ENCODE results near the gene FFAR1.
A peak's percentile ranks its signal among the peaks of the same experiment; 100 is the strongest.

FFAR1 gene

DNA sequence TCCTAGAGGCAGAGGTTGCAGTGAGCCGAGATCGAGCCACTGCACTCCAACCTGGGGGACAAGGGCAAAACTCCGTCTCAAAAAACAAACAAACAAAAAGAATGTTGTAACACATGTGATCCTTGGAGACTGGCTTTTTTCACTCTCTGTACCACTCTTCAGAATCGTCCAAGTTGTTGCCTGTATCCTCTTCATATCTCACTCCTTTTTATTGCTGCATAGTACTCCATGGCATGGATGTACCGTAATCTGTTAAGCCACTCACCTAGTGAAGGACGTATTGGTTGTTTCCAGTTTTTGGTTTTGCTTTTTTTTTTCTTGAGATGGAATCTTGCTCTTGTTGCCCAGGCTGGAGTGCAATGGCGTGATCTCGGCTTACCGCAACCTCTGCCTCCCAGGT is 25.7 kb upstream of the FFAR1 start:
- no peaks in the 10 kb centered on the region for H3K9me3 Mint-ChIP-seq
- H3K4me1 Mint-ChIP-seq: peaks cover 64% of the 10 kb centered on the region
- ATAC-seq (ENCODE audit: low read depth) (no peak), DNase-seq (ENCODE audit: low spot score in 2 of 2) (no peak)
- H3K4me3 Mint-ChIP-seq: no peak overlapping the region
- H3K27me3 Mint-ChIP-seq: no peaks in the 10 kb centered on the region
- H3K36me3 Mint-ChIP-seq: peaks cover 2% of the 10 kb centered on the region
- peak overlapping the region; percentile 93 for H3K27ac Mint-ChIP-seq

DNA sequence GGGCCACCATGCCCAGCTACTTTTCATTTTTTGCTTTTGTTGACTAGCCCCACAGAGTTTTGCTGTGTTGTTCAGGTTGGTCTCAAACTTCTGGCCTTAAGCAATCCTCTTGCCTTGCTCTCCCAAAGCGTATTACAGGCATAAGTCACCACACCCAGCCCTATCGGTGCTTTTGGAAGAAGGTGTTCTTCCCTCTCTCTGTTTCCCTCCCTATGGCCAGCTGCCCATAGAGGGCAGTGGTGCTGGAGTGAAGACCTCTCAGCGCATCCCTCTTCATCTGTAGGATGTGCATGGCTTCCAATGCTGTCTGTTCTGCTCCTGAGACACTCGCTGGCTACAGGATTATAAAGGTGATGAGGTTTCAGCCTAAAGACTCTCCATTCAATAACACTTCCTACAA is 20.1 kb upstream of the FFAR1 start:
- ATAC-seq (ENCODE audit: low read depth) (no peak), DNase-seq (ENCODE audit: low spot score in 2 of 2) (no peak)
- H3K27me3 Mint-ChIP-seq: no peaks in the 10 kb centered on the region
- no peak overlapping the region for H3K4me3 Mint-ChIP-seq
- H3K27ac Mint-ChIP-seq: no peak overlapping the region
- peaks cover 12% of the 10 kb centered on the region for H3K36me3 Mint-ChIP-seq
- no peaks in the 10 kb centered on the region for H3K9me3 Mint-ChIP-seq
- peaks cover 48% of the 10 kb centered on the region for H3K4me1 Mint-ChIP-seq

DNA sequence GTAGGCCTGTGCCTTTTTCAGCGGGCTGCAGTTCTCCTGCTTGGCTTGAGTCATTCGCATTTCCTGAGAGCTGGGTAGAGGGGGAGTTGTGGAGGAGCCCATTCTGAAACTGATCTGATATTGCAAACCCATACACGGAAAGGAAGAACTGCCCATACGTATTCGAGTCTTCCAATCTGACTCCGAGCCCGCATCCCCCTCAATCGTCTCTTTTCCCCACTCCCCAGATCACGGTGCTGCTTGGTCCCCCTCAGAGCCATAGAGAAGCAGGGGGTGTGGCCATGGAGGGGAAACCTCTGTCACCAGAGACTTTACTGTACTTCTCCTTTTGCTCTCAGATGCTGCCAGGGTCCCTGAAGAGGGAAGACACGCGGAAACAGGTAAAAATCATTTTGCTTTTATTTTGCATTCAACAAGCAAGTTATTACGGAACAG is 18.8 kb upstream of the FFAR1 start, which contains the start of gene CD22:
Gene CD22, plus strand, starts transcription at position 337 of the 435 bp plus-strand sequence. CDS start 2,854 bp downstream, outside the sequence.
- H3K27ac Mint-ChIP-seq: peak within 1 kb of the TSS; percentile 91
- H3K4me3 Mint-ChIP-seq: peak within 1 kb of the TSS; percentile 99
- no peaks in the 10 kb centered on the region for H3K9me3 Mint-ChIP-seq
- DNase-seq (ENCODE audit: low spot score in 2 of 2) (peak; percentile 68 to 78), ATAC-seq (ENCODE audit: low read depth) (peak; percentile 64)
- peaks cover 20% of the 10 kb centered on the region for H3K36me3 Mint-ChIP-seq
- no peaks in the 10 kb centered on the region for H3K27me3 Mint-ChIP-seq
- H3K4me1 Mint-ChIP-seq: peaks cover 53% of the 10 kb centered on the region

- Mint-ChIP-seq H3K4me1 (peaks cover 53% of the 10 kb centered on the region), H3K27me3 (no peaks in the 10 kb centered on the region), H3K9me3 (no peaks in the 10 kb centered on the region), H3K4me3 (peak overlapping the region; percentile 99), H3K27ac (peak overlapping the region; percentile 91), H3K36me3 (peaks cover 23% of the 10 kb centered on the region)
- DNase-seq (ENCODE audit: low spot score in 2 of 2) (no peak), ATAC-seq (ENCODE audit: low read depth) (peak; percentile 6)
Observed at GRCh38 chr19:35329323-35329722, 18.4 kb upstream of the FFAR1 start.

DNA sequence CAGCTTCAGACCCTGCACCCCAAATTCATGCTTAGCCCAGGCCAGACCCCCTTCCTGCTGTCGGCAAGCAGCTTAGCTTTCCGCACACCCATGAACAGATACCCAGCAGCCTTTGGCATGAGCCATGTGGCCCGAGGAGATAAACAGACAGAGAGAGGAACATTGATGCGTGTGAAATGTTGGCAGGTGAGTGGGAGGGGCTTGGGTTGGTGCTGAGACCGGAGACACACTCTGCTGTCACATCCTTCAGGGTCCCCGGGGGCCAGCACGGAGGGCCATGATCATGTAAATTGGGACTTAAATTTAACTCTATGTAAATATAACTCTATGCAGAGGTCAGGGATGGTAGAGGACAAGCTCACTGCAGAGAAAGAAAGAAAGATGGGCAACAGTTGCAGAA is 17.2 kb upstream of the FFAR1 start:
- peak; percentile 74 to 89 for DNase-seq (ENCODE audit: low spot score in 2 of 2)
- Mint-ChIP-seq H3K36me3 (peaks cover 26% of the 10 kb centered on the region), H3K27me3 (no peaks in the 10 kb centered on the region), H3K27ac (peak overlapping the region; percentile 91), H3K9me3 (no peaks in the 10 kb centered on the region), H3K4me3 (peak overlapping the region; percentile 99), H3K4me1 (peaks cover 51% of the 10 kb centered on the region)
- peak; percentile 87 for ATAC-seq (ENCODE audit: low read depth)

DNA sequence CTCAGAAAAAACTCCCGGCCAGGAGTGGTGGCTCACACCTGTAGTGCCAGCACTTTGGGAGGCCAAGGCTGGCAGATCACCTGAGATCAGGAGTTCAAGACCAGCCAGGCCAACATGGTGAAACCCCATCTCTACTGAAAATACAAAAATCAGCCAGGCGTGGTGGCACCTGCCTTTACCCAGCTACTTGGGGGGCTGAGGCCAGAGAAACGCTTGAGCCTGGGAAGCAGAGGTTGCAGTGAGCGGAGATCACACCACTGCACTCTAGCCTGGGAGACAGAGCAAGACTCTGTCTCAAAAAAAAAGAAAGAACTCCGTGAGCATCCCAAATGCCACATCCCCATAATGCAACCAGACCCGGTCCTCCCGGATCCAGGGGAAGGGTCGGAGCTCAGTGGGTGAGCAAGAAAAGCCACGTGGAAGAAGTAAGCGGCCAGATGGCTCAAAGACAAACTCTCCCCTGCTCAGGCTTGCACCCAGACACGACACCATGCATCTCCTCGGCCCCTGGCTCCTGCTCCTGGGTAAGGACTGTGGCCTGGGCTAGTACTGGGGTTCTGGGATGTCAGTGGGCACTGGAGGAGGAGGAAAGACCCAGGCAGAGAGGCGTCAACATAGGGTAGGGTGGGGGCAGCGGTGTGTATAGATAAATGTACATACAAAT is 16.0 kb upstream of the FFAR1 start:
- DNase-seq (ENCODE audit: low spot score in 2 of 2) (no peak), ATAC-seq (ENCODE audit: low read depth) (no peak)
- Mint-ChIP-seq H3K4me1 (peaks cover 54% of the 10 kb centered on the region), H3K27me3 (no peaks in the 10 kb centered on the region), H3K27ac (peak overlapping the region; percentile 91), H3K4me3 (peak overlapping the region; percentile 99), H3K36me3 (peaks cover 31% of the 10 kb centered on the region), H3K9me3 (no peaks in the 10 kb centered on the region)

DNA sequence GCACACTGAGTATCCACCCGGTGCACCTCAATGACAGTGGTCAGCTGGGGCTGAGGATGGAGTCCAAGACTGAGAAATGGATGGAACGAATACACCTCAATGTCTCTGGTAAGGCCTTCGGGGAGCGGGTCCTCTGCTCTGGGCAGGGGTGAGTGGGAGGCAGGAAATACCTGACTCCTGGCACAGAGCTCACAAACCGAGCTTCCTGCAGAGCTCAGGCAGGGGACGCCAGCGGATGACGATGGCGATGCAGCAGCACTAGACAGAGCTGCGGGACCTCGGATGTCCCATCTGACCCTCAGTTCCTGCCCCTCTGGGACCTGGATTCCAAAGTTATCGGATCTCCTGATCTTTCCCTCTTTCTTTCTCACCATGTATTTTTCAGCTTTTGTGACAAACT is 14.9 kb upstream of the FFAR1 start:
- Mint-ChIP-seq H3K36me3 (peaks cover 40% of the 10 kb centered on the region), H3K27ac (peak overlapping the region; percentile 91), H3K4me1 (peaks cover 61% of the 10 kb centered on the region), H3K4me3 (peak overlapping the region; percentile 99), H3K27me3 (no peaks in the 10 kb centered on the region), H3K9me3 (no peaks in the 10 kb centered on the region)
- DNase-seq (ENCODE audit: low spot score in 2 of 2) (no peak), ATAC-seq (ENCODE audit: low read depth) (no peak)

GRCh38 chr19:35334144-35334753 is 13.5 kb upstream of the FFAR1 start:
- DNase-seq (ENCODE audit: low spot score in 2 of 2) (no peak), ATAC-seq (ENCODE audit: low read depth) (no peak)
- Mint-ChIP-seq H3K36me3 (peaks cover 40% of the 10 kb centered on the region), H3K4me1 (peaks cover 57% of the 10 kb centered on the region), H3K4me3 (peak overlapping the region; percentile 99), H3K9me3 (no peaks in the 10 kb centered on the region), H3K27ac (peak overlapping the region; percentile 91), H3K27me3 (no peaks in the 10 kb centered on the region)

DNA sequence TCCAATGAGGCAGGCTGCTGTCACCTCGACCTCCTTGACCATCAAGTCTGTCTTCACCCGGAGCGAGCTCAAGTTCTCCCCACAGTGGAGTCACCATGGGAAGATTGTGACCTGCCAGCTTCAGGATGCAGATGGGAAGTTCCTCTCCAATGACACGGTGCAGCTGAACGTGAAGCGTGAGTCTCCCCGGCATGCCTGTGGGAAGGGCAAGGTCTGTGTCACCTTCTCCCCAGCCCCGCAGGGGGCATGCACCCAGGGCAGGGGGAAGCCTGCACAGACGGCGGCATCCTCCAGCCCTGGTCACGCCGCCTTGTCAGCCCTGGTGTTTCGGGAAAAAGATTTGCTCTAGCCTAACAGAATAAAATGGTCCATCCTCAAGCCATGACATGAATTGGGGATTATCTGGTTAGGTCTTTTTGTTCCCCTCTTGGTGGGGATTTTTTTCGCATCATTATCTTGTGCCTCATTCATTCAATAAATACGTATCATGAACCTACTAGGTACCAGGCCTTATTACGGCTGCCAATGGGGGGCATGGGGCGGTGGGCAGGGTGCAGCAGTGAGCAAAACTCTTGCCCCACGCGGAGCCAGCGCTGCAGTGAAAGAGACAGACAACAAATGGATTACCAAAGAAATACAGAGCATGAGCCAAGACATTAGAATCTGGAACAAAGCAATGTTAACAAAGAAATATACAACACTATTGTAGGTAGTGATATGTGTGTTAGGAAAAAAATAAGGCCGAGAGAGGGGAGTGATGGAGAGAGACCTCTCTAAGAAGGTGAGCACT is 11.3 kb upstream of the FFAR1 start:
- DNase-seq (ENCODE audit: low spot score in 2 of 2) (no peak), ATAC-seq (ENCODE audit: low read depth) (no peak)
- Mint-ChIP-seq H3K36me3 (peaks cover 41% of the 10 kb centered on the region), H3K27ac (peak overlapping the region; percentile 88), H3K27me3 (no peaks in the 10 kb centered on the region), H3K9me3 (no peaks in the 10 kb centered on the region), H3K4me3 (peak overlapping the region; percentile 82), H3K4me1 (peaks cover 50% of the 10 kb centered on the region)

GRCh38 chr19:35337097-35337983 is 10.4 kb upstream of the FFAR1 start:
- H3K4me3 Mint-ChIP-seq: peak overlapping the region; percentile 82

GRCh38 chr19:35337984-35338296 is 9.8 kb upstream of the FFAR1 start:
- Mint-ChIP-seq H3K4me1 (peaks cover 46% of the 10 kb centered on the region), H3K27me3 (no peaks in the 10 kb centered on the region), H3K36me3 (peaks cover 42% of the 10 kb centered on the region), H3K4me3 (no peak overlapping the region), H3K27ac (peak overlapping the region; percentile 88), H3K9me3 (no peaks in the 10 kb centered on the region)
- DNase-seq (ENCODE audit: low spot score in 2 of 2) (no peak), ATAC-seq (ENCODE audit: low read depth) (no peak)

More at GRCh38 chr19:35337097-35337983, 10.4 kb upstream of the FFAR1 start:
- no peak for DNase-seq (ENCODE audit: low spot score in 2 of 2)
- no peaks in the 10 kb centered on the region for H3K9me3 Mint-ChIP-seq
- peaks cover 49% of the 10 kb centered on the region for H3K4me1 Mint-ChIP-seq
- H3K36me3 Mint-ChIP-seq: peaks cover 42% of the 10 kb centered on the region
- H3K27ac Mint-ChIP-seq: peak overlapping the region; percentile 88
- no peaks in the 10 kb centered on the region for H3K27me3 Mint-ChIP-seq
- peak; percentile 43 for ATAC-seq (ENCODE audit: low read depth)

DNA sequence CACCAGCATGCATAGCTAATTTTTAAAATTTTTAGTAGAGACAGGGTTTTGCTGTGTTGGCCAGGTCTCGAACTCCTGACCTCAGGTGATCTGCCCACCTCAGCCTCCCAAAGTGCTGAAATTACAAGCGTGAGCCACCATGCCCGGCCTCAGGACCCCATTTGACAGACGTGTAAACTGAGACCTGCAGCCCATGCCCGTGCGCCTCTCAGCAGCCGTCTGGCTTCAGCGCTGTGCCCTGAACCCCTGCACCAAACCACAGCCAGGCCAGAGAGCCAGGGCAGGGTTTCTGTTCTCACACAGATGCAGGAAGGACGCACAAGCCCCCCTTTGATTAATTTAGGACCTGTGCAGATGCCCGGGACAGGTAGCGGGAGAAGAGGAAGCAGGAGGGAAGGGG is 7.3 kb upstream of the FFAR1 start:
- Mint-ChIP-seq H3K9me3 (no peaks in the 10 kb centered on the region), H3K27ac (peak overlapping the region; percentile 11), H3K36me3 (peaks cover 40% of the 10 kb centered on the region), H3K4me1 (peaks cover 45% of the 10 kb centered on the region), H3K4me3 (no peak overlapping the region), H3K27me3 (no peaks in the 10 kb centered on the region)
- DNase-seq (ENCODE audit: low spot score in 2 of 2) (no peak), ATAC-seq (ENCODE audit: low read depth) (no peak)

DNA sequence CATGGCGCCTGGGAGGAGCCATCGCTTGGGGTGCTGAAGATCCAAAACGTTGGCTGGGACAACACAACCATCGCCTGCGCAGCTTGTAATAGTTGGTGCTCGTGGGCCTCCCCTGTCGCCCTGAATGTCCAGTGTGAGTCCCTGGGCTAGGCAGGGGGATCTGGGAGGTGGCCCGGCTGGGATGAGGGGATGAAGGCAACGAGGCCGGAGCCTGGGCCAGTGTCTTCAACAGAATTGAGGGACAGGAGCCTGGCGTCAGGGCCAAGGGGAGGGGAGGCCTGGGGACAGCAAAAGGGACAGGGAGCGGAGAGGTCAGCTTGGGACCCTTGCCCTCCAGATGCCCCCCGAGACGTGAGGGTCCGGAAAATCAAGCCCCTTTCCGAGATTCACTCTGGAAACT is 6.7 kb upstream of the FFAR1 start:
- no peak for DNase-seq (ENCODE audit: low spot score in 2 of 2)
- H3K4me1 Mint-ChIP-seq: peaks cover 47% of the 10 kb centered on the region
- H3K27ac Mint-ChIP-seq: no peak overlapping the region
- no peaks in the 10 kb centered on the region for H3K9me3 Mint-ChIP-seq
- peaks cover 40% of the 10 kb centered on the region for H3K36me3 Mint-ChIP-seq
- H3K4me3 Mint-ChIP-seq: no peak overlapping the region
- ATAC-seq (ENCODE audit: low read depth): no peak
- H3K27me3 Mint-ChIP-seq: no peaks in the 10 kb centered on the region

Measured in memory B cell (primary cell).